Liver (tissue), 9 donors: Measurements from ENCODE around the gene KIFC1. TPM values are rescaled to one million over a fixed set of nuclear protein-coding genes. Genes with fewer than 3 reads are reported as not detected.
"Not testable (repeated sequence)": the region's sequence is repeated elsewhere in the genome, so short reads cannot be mapped to it uniquely, and the experiment has no call there.

Experiments used
- DNase-seq: peaks from one replicate; pipeline ENCODE4 v3.0.0-alpha.2; 2017; ENCODE audit warnings: low spot score
- H3K27ac ChIP-seq, 2 donors: one replicate each; pipeline ENCODE4 v1.7.0; 2013; ENCODE audit warnings: inconsistent platforms in 2 of 2, low read length in 2 of 2, control low read depth in 1 of 2, low read depth in 1 of 2, mild to moderate bottlenecking in 1 of 2
- H3K27me3 ChIP-seq, 4 donors: one replicate each; pipeline versions ENCODE4 v1.6.1 to v1.7.0; 2013; ENCODE audit warnings: low read length in 3 of 4, inconsistent platforms in 1 of 4, mild to moderate bottlenecking in 1 of 4, moderate library complexity in 1 of 4; ENCODE audit not compliant: control insufficient read depth in 4 of 4, insufficient read depth in 4 of 4
- H3K36me3 ChIP-seq, 4 donors: one replicate each; pipeline versions ENCODE4 v1.6.1 to v1.7.0; 2013; ENCODE audit warnings: low read length in 3 of 4, mild to moderate bottlenecking in 3 of 4, low read depth in 1 of 4, moderate library complexity in 1 of 4; ENCODE audit not compliant: control insufficient read depth in 4 of 4, insufficient read depth in 3 of 4
- H3K4me1 ChIP-seq, 4 donors: one replicate each; pipeline versions ENCODE4 v1.6.1 to v1.7.0; 2013; ENCODE audit warnings: low read length in 3 of 4, mild to moderate bottlenecking in 3 of 4, moderate library complexity in 1 of 4; ENCODE audit not compliant: control insufficient read depth in 4 of 4, insufficient read depth in 4 of 4
- H3K4me3 ChIP-seq, 3 donors: one replicate each; pipeline versions ENCODE4 v1.6.1 to v1.7.0; 2013; ENCODE audit warnings: low read length in 3 of 3, control low read depth in 1 of 3, low read depth in 1 of 3, mild to moderate bottlenecking in 1 of 3
- H3K9ac ChIP-seq, 2 donors: one replicate each; pipeline ENCODE4 v1.7.0; 2013; ENCODE audit warnings: low read length in 2 of 2, mild to moderate bottlenecking in 2 of 2, moderate library complexity in 2 of 2, control low read depth in 1 of 2, low read depth in 1 of 2
- H3K9me3 ChIP-seq, 4 donors: one replicate each; pipeline versions ENCODE4 v1.6.1 to v1.7.0; 2013; ENCODE audit warnings: low read length in 3 of 4; ENCODE audit not compliant: control insufficient read depth in 4 of 4
- ATF3 ChIP-seq: IDR thresholded peaks from 2 replicates; pipeline ENCODE4 v1.6.1; 2016; ENCODE audit warnings: antibody characterized with exemption
- CTCF ChIP-seq: fragments of 150-350 bp; IDR thresholded peaks from 2 replicates; pipeline ENCODE4 v1.5.1; 2017; ENCODE audit warnings: improper control_type of control experiment, low read depth, low read length; ENCODE audit not compliant: missing input control
- EGR1 ChIP-seq, 2 donors: IDR thresholded peaks; 2 replicates each; pipeline ENCODE4 v1.6.1; 2016 to 2018; ENCODE audit warnings: antibody characterized with exemption in 2 of 2, low read depth in 2 of 2
- FOXA2 ChIP-seq: IDR thresholded peaks from 2 replicates; pipeline ENCODE4 v1.6.1; 2016; ENCODE audit warnings: antibody characterized with exemption
- GABPA ChIP-seq, 2 donors: IDR thresholded peaks in 1 of 2; conservative IDR thresholded peaks in 1 of 2; 2 replicates each; pipeline ENCODE4 v1.6.1; 2016; ENCODE audit warnings: antibody characterized with exemption in 2 of 2, mild to moderate bottlenecking in 1 of 2, moderate library complexity in 1 of 2
- HNF4A ChIP-seq, 2 donors: conservative IDR thresholded peaks; 2 replicates each; pipeline ENCODE4 v1.6.1; 2016; ENCODE audit warnings: antibody characterized with exemption in 2 of 2, mild to moderate bottlenecking in 2 of 2
- HNF4G ChIP-seq: IDR thresholded peaks from 2 replicates; pipeline ENCODE4 v1.6.1; 2016; ENCODE audit warnings: antibody characterized with exemption
- JUND ChIP-seq, 2 donors: IDR thresholded peaks; 2 replicates each; pipeline ENCODE4 v1.6.1; 2016; ENCODE audit warnings: antibody characterized with exemption in 2 of 2
- MAX ChIP-seq: IDR thresholded peaks from 2 replicates; pipeline ENCODE4 v1.6.1; 2016; ENCODE audit warnings: antibody characterized with exemption
- NR2F2 ChIP-seq: IDR thresholded peaks from 2 replicates; pipeline ENCODE4 v1.6.1; 2016; ENCODE audit warnings: antibody characterized with exemption
- RAD21 ChIP-seq, 2 donors: IDR thresholded peaks; 2 replicates each; pipeline ENCODE4 v1.6.1; 2016; ENCODE audit warnings: antibody characterized with exemption in 2 of 2, mild to moderate bottlenecking in 2 of 2
- REST ChIP-seq: IDR thresholded peaks from 2 replicates; pipeline ENCODE4 v1.6.1; 2016; ENCODE audit warnings: antibody characterized with exemption, mild to moderate bottlenecking
- RXRA ChIP-seq, 2 donors: IDR thresholded peaks; 2 replicates each; pipeline ENCODE4 v1.6.1; 2017 to 2018; ENCODE audit warnings: antibody characterized with exemption in 2 of 2, mild to moderate bottlenecking in 1 of 2
- SP1 ChIP-seq: IDR thresholded peaks from 2 replicates; pipeline ENCODE4 v1.6.1; 2018; ENCODE audit warnings: antibody characterized with exemption, mild to moderate bottlenecking
- TAF1 ChIP-seq: conservative IDR thresholded peaks from 2 replicates; pipeline ENCODE4 v1.6.1; 2016; ENCODE audit warnings: antibody characterized with exemption, mild to moderate bottlenecking
- YY1 ChIP-seq: IDR thresholded peaks from 2 replicates; pipeline ENCODE4 v1.6.1; 2016; ENCODE audit warnings: antibody characterized with exemption, mild to moderate bottlenecking
- ZBTB33 ChIP-seq: IDR thresholded peaks from 2 replicates; pipeline ENCODE4 v1.6.1; 2016; ENCODE audit warnings: antibody characterized with exemption
- WGBS: extraction: QIAGEN DNeasy Blood & Tissue Kit; methylation state at CpG from one replicate; pipeline ENCODE4 v1.1.7; 2013; 5-methylcytosine and 5-hydroxymethylcytosine counted together
- polyA plus RNA-seq, 2 donors: library from polyadenylated mRNA; stranded (reverse) in 1 of 2; unstranded in 1 of 2; fragments of 200-250 nt in 1 of 2; fragments of >200 nt in 1 of 2; fragmentation: Nextera tagmentation in 1 of 2; extraction: Ambion mirVana in 1 of 2; gene quantifications; one replicate each; pipeline versions ENCODE4 v1.2.1 to v1.2.3, GENCODE V29; 2013 to 2015
- total RNA-seq, 2 donors: library from RNA; depleted of rRNA; stranded (reverse); fragments of >200 nt; gene quantifications; one replicate each; pipeline ENCODE4 v1.2.3, GENCODE V29; 2014
- donor health status: healthy.
- donor health status: healthy.
- donor health status: healthy.
- donor health status: healthy.
- donor health status: healthy.

Gene KIFC1
- total and polyA plus RNA-seq, 4 donors = 0.08 to 30.0 (median 1.3) TPM

- H3K27ac ChIP-seq, H3K36me3 ChIP-seq, H3K9me3 ChIP-seq, H3K27me3 ChIP-seq, H3K9ac ChIP-seq, H3K4me3 ChIP-seq, DNase-seq, H3K4me1 ChIP-seq: not testable (repeated sequence)
- WGBS = 93% methylated on average over 5 of the region's 5 CpGs
These were observed 44.7 kb upstream of the KIFC1 start for GRCh38 chr6:33346972-33347371.

GRCh38 chr6:33347816-33348215 lies 43.8 kb upstream of the KIFC1 start:
- no peak overlapping the region for H3K4me3 ChIP-seq
- 92% methylated on average over 5 of the region's 5 CpGs for WGBS
- no peaks in the 10 kb centered on the region for H3K36me3 ChIP-seq
- no peak for DNase-seq
- no peak overlapping the region for H3K27ac ChIP-seq
- H3K27me3 ChIP-seq = no peaks in the 10 kb centered on the region
- no peaks in the 10 kb centered on the region for H3K4me1 ChIP-seq
- no peak overlapping the region for H3K9ac ChIP-seq
- H3K9me3 ChIP-seq = no peaks in the 10 kb centered on the region
- TF ChIP-seq TAF1 (no peak), RXRA (IDR thresholded peaks at IDR 0.05) (no peak), GABPA (IDR thresholded peaks at IDR 0.05 in 1 of 2, conservative IDR thresholded peaks at IDR 0.05 in 1 of 2) (no peak), CTCF (no peak), NR2F2 (no peak), ATF3 (no peak), HNF4G (no peak), FOXA2 (no peak), HNF4A (conservative IDR thresholded peaks at IDR 0.05) (no peak), ZBTB33 (no peak), JUND (IDR thresholded peaks at IDR 0.05) (no peak), YY1 (no peak), RAD21 (IDR thresholded peaks at IDR 0.05) (no peak), MAX (no peak), SP1 (no peak), EGR1 (IDR thresholded peaks at IDR 0.05; ENCODE audit: low read depth in 2 of 2) (no peak), REST (no peak)

GRCh38 chr6:33355860-33356259 lies 35.8 kb upstream of the KIFC1 start:
- not testable (repeated sequence) for H3K4me1 ChIP-seq, H3K36me3 ChIP-seq, DNase-seq, H3K4me3 ChIP-seq, H3K9ac ChIP-seq, H3K27ac ChIP-seq, H3K27me3 ChIP-seq, H3K9me3 ChIP-seq
- 84% methylated on average over 6 of the region's 6 CpGs for WGBS
